ENCODE measurements around the gene SUSD4. TPM values are rescaled to one million over a fixed set of nuclear protein-coding genes. Genes with fewer than 3 reads are reported as not detected.
"Not testable (repeated sequence)": the region's sequence is repeated elsewhere in the genome, so short reads cannot be mapped to it uniquely, and the experiment has no call there.

Gene SUSD4
- total RNA-seq, 1 experiment from 2014 or later, result 7.2 TPM

DNA sequence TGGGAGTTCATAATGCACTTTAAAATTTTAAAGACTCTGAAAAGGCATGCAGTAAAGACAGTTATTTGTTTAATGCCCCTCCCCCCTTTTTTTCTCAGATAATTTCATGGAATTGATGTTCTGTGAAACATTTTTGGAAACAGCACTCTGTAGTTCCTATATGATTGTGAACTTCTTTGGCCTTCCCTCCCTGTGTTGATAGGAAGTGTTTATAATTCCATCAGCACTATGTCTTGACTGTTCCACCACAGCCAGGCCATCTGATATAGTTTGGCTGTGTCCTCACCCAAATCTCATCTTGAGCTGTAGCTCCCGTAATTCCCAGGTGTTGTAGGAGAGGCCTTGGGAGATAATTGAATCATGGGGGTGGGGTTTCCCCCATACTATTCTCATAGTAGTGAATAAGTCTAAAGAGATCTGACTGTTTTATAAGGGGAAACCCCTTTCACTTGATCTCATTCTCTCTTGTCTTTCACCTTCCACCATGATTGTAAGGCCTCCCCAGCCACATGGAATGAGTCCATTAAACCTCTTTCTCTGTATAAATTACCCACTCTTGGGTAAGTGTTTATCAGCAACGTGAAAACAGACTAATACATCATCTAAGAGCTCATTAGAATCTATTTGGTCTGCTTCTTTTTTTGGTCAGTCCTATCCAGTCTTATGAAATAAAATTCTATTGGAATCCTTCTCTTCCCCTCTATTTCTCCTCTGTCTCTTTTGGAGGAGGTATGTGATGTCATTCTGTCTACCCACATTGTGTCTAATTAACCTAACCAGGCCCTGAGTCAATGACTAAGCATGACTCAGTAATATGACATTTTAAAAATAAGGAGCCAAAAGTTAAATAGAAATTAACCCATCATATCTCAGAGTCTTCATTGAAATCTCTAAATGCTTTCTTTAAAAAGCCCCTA, 38.2 kb upstream of the SUSD4 start:
- no peak for DNase-seq
- no peak overlapping the region for H3K4me3 Mint-ChIP-seq (ENCODE audit: low read depth, unreplicated experiment)
- TF ChIP-seq, protein P1, sequence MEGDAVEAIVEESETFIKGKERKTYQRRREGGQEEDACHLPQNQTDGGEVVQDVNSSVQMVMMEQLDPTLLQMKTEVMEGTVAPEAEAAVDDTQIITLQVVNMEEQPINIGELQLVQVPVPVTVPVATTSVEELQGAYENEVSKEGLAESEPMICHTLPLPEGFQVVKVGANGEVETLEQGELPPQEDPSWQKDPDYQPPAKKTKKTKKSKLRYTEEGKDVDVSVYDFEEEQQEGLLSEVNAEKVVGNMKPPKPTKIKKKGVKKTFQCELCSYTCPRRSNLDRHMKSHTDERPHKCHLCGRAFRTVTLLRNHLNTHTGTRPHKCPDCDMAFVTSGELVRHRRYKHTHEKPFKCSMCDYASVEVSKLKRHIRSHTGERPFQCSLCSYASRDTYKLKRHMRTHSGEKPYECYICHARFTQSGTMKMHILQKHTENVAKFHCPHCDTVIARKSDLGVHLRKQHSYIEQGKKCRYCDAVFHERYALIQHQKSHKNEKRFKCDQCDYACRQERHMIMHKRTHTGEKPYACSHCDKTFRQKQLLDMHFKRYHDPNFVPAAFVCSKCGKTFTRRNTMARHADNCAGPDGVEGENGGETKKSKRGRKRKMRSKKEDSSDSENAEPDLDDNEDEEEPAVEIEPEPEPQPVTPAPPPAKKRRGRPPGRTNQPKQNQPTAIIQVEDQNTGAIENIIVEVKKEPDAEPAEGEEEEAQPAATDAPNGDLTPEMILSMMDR (IDR thresholded peaks at IDR 0.05; ENCODE audit: unreplicated experiment), result no peak
- CTCF ChIA-PET, result no interaction called here
- BruUV-seq (replicated peaks), result no TSS peak
- H3K36me3 Mint-ChIP-seq (ENCODE audit: insufficient read depth, unreplicated experiment), result no peaks in the 10 kb centered on the region
- H3K27ac Mint-ChIP-seq (ENCODE audit: unreplicated experiment), result peak overlapping the region; percentile 73
- H3K9me3 Mint-ChIP-seq (ENCODE audit: low read depth, unreplicated experiment), result peaks cover 2% of the 10 kb centered on the region
- H3K27me3 Mint-ChIP-seq (ENCODE audit: unreplicated experiment), result no peaks in the 10 kb centered on the region
- intact Hi-C loops (cut with micrococcal nuclease; ENCODE audit: unreplicated experiment), result no loop called here
- H3K4me1 Mint-ChIP-seq (ENCODE audit: low read depth, unreplicated experiment), result peaks cover 23% of the 10 kb centered on the region

DNA sequence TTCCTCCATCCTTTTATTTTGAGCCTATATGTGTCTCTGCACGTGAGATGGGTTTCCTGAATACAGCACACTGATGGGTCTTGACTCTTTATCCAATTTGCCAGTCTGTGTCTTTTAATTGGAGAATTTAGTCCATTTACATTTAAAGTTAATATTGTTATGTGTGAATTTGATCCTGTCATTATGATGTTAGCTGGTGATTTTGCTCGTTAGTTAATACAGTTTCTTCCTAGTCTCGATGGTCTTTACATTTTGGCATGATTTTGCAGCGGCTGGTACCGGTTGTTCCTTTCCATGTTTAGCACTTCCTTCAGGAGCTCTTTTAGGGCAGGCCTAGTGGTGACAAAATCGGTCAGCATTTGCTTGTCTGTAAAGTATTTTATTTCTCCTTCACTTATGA, 35.4 kb upstream of the SUSD4 start:
- H3K4me3 Mint-ChIP-seq (ENCODE audit: low read depth, unreplicated experiment); H3K27ac Mint-ChIP-seq (ENCODE audit: unreplicated experiment); H3K9me3 Mint-ChIP-seq (ENCODE audit: low read depth, unreplicated experiment); DNase-seq; H3K27me3 Mint-ChIP-seq (ENCODE audit: unreplicated experiment); H3K36me3 Mint-ChIP-seq (ENCODE audit: insufficient read depth, unreplicated experiment); BruUV-seq (replicated peaks); intact Hi-C loops (cut with micrococcal nuclease; ENCODE audit: unreplicated experiment); CTCF ChIA-PET: not testable (repeated sequence)
- H3K4me1 Mint-ChIP-seq (ENCODE audit: low read depth, unreplicated experiment), result peaks cover 24% of the 10 kb centered on the region

DNA sequence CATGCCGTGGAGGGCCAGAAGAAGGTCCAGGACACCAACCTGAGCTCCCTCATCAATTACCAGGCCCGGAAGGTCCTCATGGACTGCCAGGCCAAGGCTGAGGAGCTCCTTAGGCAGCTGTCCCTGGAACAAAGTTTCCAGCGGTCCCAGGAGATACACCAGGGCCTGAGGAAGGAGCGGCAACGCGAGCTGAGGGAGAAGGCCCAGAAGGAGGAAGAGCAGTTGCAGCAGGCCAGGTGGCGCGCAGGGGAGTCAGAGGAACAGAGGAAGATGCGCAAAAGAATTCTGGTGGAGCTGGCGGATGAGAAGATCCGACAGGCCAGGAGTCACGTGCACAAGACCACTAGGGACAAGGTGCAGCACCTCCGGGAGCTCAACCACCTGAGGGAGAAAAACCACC, 30.7 kb upstream of the SUSD4 start:
- intact Hi-C loops (cut with micrococcal nuclease; ENCODE audit: unreplicated experiment), result no loop called here
- TF ChIP-seq, protein P1 (IDR thresholded peaks at IDR 0.05; ENCODE audit: unreplicated experiment), result no peak
- no peak for DNase-seq
- Mint-ChIP-seq H3K9me3 (ENCODE audit: low read depth, unreplicated experiment) (no peaks in the 10 kb centered on the region), H3K36me3 (ENCODE audit: insufficient read depth, unreplicated experiment) (no peaks in the 10 kb centered on the region), H3K27me3 (ENCODE audit: unreplicated experiment) (peaks cover 56% of the 10 kb centered on the region), H3K27ac (ENCODE audit: unreplicated experiment) (no peak overlapping the region), H3K4me3 (ENCODE audit: low read depth, unreplicated experiment) (no peak overlapping the region), H3K4me1 (ENCODE audit: low read depth, unreplicated experiment) (peaks cover 9% of the 10 kb centered on the region)
- CTCF ChIA-PET, result interaction anchor here (0.6 kb wide), 1 partner anchor 106 kb away, joined by 10 read pairs; no protein-coding TSS in a partner anchor
- no TSS peak for BruUV-seq (replicated peaks)

DNA sequence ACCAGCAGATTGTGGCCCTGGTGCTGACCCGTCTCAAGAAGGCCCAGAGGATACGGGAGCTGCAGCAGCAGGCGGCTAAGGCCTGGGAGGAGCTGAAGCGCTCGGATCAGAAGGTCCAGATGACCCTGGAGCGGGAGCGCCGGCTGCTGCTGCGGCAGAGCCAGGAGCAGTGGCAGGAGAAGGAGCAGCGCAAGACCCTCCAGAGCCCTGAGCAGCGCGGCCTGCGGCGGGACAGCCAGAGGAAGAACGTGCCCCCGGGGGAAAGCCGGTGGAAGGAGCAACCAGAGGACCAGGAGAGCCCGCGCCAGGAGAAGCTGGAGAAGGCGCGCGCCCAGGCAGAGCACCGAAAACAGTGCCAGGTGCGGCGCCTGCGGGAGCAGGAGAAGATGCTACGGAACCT, 30.3 kb upstream of the SUSD4 start:
- no peaks in the 10 kb centered on the region for H3K36me3 Mint-ChIP-seq (ENCODE audit: insufficient read depth, unreplicated experiment)
- intact Hi-C loops (cut with micrococcal nuclease; ENCODE audit: unreplicated experiment), result no loop called here
- peak overlapping the region; percentile 65 for H3K4me3 Mint-ChIP-seq (ENCODE audit: low read depth, unreplicated experiment)
- DNase-seq, result no peak
- H3K9me3 Mint-ChIP-seq (ENCODE audit: low read depth, unreplicated experiment), result no peaks in the 10 kb centered on the region
- TF ChIP-seq, protein P1 (IDR thresholded peaks at IDR 0.05; ENCODE audit: unreplicated experiment), result no peak
- BruUV-seq (replicated peaks), result no TSS peak
- CTCF ChIA-PET, result interaction anchor here (0.6 to 1.1 kb wide), 2 partner anchors 21 to 107 kb away, joined by 3 to 10 read pairs; no protein-coding TSS in a partner anchor
- peak overlapping the region; percentile 52 for H3K27ac Mint-ChIP-seq (ENCODE audit: unreplicated experiment)
- peaks cover 9% of the 10 kb centered on the region for H3K4me1 Mint-ChIP-seq (ENCODE audit: low read depth, unreplicated experiment)
- peaks cover 61% of the 10 kb centered on the region for H3K27me3 Mint-ChIP-seq (ENCODE audit: unreplicated experiment)
